Renal pelvis (tissue), 12 donors: ENCODE data around the gene GOLGA6D. TPM values are rescaled to one million over a fixed set of nuclear protein-coding genes. Genes with fewer than 3 reads are reported as not detected.
"Not testable (repeated sequence)": the region's sequence is repeated elsewhere in the genome, so short reads cannot be mapped to it uniquely, and the experiment has no call there.

Experiments used
- DNase-seq: peaks from one replicate; pipeline ENCODE4 v3.0.0-alpha.2; 2013
- long read RNA-seq, 16 experiments: transcript quantifications; one replicate each; lab custom pipeline, GENCODE V29; 2026
- polyA plus RNA-seq, 3 donors: library from polyadenylated mRNA; unstranded; fragments of 120-200 nt; gene quantifications; one replicate each; pipeline ENCODE4 v1.2.1, GENCODE V29; 2013; ENCODE audit not compliant: insufficient read length in 3 of 3

The GOLGA6D gene
- polyA plus RNA-seq = 1 to 10 TPM in 1 of 3 donors, under 1 TPM in 2; 0.13 to 1.1 (median 0.38) TPM
- long read RNA-seq, donor 1 = 0 reads
- long read RNA-seq, donor 2 = 0 reads
- long read RNA-seq, donor 3 = 0 reads
- long read RNA-seq, donor 4 = 0 reads
- long read RNA-seq, donor 5 = 0 reads
- long read RNA-seq, donor 6 = 0 reads
- long read RNA-seq, donor 7 = 0 reads
- long read RNA-seq, donor 8 = 0 reads
- long read RNA-seq, donor 9 = 0 reads
- long read RNA-seq, donor 10 = 0 reads
- long read RNA-seq, donor 11 = 0 reads
- long read RNA-seq, donor 12 = 0 reads
- long read RNA-seq, donor 13 = 0 reads
- long read RNA-seq, donor 14 = 0 reads
- long read RNA-seq, donor 15 = 0 reads
- long read RNA-seq, donor 16 = 0 reads

GRCh38 chr15:75282572-75282971 is at the start of gene GOLGA6D:
GOLGA6D (plus strand) TSS chr15:75282835; CDS start chr15:75282876, 41 bp downstream.
- not testable (repeated sequence) for DNase-seq

DNA sequence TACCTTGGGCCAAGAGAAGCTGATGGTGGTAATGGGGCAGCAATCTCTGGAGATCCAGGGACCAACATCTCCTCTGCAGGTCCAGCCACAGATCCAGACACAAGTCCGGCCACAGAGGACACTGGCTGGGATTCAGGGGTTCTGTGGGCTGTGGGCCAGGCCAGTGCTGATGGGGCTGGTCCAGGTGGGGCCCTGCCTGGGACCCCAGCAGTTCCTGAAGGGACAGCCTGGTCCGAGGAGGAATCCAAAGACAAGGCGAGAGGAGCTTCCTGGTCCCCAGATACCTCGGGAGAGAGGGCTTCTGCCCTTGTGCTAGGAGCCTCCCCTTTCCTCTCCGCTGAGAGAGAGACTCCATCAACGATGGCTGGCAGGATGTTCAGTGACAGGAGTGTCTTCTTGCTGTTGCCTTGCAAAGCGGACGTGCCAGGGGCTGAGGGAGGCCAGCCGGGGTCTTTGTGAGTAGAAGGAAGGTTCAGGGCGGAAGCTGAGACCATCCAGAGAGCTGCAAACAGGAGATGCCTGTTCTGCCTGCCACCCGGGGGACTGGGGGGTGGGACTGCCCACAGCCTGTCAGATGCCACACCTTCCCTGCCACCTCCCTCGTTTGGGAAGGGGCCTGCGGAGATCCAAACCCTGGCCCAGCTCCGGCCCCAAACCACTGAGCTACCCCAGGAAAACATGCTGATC is 49.0 kb upstream of the GOLGA6D start:
- DNase-seq = no peak

GRCh38 chr15:75234191-75234810 is 48.3 kb upstream of the GOLGA6D start:
- no peak for DNase-seq

GRCh38 chr15:75235051-75235673 is 47.5 kb upstream of the GOLGA6D start:
- no peak for DNase-seq

DNA sequence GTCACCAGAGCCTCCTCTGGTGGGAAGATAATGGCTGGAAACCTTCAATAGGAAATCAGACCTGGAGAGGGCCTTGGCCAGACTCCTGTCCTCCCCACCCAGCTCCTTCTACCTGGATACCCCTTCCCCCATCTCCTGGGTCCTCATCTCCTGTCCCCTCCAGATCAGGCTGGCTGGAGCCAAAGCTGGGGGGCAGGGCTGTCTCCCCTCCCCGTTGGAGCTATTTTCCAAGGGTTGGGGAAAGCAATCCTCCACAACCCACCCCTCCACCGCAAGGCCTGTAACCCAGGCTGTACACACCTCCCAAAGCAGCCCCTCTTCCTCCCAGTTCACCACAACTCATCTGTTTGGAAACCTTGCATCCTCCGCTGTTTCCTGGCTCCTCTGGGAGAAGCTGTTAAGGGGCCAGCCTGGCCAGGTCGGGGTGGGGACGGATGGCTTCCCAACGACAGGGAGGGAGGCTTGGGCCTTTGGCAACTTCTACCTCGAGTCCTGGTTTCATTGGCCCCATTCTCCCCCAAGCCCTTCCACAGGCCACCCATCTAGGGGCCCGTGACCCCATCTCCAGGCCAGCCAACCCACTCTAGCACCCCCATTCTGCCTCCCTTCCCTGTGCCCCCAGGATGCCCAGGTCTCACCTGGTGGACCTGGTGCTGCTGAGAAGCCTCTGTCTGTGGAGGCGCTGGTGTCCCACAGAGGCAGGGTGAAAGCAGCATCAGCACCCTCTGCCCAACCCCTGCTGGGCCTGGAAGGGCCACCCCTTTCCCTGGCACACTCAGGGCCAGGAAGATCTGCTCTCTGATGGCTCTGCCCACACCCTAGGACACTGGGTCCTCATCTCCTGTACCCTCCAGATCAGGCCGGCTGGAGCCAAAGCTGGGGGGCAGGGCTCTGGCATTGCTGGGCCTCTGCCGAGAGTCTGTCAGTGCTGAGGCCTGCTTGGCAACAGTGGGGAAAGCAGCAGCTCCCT is 46.6 kb upstream of the GOLGA6D start:
- DNase-seq = no peak

GRCh38 chr15:75237316-75237982 is 45.2 kb upstream of the GOLGA6D start:
- no peak for DNase-seq

GRCh38 chr15:75238150-75238549 is 44.5 kb upstream of the GOLGA6D start:
- DNase-seq = no peak

- DNase-seq = not testable (repeated sequence)
These were observed 36.9 kb upstream of the GOLGA6D start for GRCh38 chr15:75245741-75246140.

- DNase-seq = not testable (repeated sequence)
These were observed 33.6 kb upstream of the GOLGA6D start for GRCh38 chr15:75248991-75249390.

DNA sequence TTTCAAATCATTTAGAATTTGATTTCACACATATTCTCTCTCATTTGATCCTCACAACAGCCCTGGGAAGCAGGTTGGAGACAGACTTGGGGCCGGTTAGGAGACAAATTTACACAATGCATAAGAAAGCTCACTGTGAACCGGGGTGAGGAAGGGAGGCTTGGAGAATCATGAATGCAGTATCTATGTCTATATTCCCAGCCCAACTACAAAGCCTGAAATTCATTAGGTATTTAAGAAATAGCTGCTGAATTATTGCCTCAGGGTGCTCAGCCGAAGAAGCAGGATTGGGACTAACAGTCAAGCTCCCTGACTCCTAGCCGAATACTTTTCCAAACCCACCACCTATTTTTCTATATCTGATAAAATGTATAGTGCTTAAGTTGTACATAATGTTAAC is 32.9 kb upstream of the GOLGA6D start:
- no peak for DNase-seq

DNA sequence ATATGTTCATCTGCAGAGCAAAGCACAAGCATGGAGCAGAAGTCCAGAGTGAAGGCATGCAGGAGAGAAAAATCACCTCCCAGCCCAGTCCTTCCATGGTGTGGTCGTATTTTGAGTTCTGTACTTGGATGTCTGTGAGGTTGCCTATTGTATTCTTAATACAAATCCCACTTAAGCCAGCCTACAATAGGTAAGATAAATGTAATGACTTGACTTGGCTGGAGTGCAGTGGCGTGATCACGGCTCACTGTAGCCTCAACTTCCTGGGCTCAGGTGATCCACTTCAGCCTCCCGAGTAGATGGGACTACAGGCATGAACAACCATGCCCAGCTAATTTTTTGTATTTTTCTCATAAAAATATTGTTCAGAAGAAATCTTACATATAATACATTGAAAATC is 31.3 kb upstream of the GOLGA6D start:
- DNase-seq = not testable (repeated sequence)

- DNase-seq = not testable (repeated sequence)
These were observed 30.4 kb upstream of the GOLGA6D start for GRCh38 chr15:75252285-75252684.

DNA sequence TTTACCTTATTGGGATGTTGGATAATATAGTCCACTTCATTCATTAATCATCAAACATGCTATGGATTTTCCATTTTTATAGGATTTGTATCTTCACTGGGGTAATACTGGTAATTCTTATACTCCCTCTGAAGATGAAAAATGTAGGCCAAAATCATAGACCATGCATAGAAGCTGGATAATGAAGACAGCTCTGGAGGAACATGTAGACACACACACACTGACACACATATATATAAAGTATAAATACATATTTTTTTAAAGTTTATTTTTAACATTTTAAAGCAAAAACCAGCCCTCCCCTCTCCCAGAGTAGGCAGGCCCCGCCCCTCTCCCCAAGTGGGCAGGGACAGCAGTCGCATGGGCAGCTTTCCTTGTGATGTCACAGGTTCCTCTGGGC is 24.6 kb upstream of the GOLGA6D start, which contains the start of gene GOLGA6C:
Gene GOLGA6C (plus strand): TSS at position 301 of the 400 bp plus-strand sequence. CDS start 265 bp downstream, outside the sequence.
- not testable (repeated sequence) for DNase-seq

DNA sequence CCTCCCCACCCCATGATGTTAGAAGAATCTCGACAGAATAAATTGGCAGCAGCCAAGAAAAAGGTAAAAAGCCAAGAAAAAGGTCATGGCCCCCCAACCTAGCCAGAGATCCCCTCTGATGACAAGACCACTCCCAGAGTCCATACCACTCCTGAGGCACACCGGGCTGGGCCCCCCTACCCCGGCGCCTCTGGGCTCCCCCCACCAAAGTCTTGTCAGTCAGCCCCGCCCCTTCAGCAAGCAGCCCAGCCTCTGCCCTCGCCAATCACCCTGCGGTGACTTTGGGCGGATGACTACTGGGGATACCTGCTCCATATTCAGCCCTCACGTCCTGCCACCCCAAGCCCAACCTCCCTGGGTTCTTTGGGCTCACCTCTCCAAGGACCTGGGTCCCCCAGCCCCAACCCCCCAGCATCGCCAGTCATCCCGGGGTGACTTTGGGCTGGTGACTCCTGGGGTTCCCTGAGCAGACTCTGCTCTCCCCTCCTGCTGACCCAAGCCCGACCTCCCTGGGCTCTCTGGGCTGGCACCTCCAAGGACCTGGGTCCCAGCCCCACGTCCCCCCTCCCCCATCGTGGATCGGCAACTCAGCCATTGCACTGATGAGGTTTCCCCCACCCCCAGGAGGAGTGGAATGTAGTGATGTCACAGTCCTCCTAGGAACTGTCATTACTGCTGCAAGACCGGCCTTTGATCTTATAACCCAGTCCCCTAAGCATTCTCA is 23.9 kb upstream of the GOLGA6D start:
- DNase-seq = not testable (repeated sequence)

GRCh38 chr15:75259873-75260272 is 22.8 kb upstream of the GOLGA6D start:
- DNase-seq = not testable (repeated sequence)

DNA sequence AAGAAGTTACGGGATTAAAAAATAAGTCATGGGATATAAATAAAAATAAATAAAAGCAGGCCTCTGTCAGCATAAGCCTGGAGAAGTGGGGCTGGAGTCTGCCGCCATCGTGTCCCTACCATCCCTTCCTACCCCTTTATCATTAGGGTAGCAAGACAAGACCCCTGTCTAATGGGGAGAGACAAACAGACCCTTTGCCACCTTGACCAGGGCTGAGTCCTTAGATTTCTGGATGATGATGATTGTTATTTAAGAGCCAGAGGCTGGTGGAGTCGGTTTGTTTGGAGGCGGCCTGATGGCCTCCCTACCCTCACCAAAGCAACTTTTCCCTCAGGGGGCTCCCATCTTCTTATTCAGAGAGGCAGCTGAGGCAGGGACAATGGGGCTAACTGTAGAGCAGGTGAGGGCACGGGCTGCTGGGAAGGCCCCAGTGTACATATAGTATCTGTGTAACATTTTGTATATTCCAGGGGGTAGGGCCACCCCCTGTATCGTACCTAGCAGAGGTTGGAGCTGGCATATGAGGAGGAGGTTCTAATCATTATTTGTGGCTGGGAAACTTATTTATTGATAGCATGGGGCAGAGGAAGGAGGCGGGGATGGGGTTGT is 8.8 kb upstream of the GOLGA6D start:
- DNase-seq = not testable (repeated sequence)

DNA sequence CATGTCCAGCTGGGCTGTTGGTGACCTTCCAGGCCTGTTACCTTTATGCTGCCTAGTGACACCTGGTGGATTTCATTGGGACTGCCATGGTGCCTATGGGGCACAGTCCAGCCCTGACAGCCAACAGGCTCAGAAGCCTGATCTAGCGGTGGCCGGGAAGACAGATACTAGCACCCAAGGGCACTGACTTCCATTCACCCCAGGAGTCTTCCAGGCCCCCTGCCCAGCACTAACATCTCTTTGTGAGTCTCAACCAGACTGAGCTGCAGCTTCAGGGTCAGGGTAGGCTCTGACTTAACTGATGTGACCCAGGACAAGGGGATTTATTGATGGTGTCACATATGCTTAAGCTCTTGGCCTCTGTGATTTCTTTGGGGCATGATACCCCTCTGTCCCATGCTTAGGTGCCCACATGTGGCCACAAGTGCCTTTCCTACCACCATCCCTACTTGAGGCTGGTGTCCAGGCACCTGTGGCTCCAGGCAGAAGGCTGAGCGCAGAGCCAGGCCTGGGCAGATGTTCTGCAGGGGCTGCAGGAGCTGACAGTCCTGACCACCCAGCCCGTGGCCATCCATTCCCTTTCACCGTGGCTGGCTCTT is 8.0 kb upstream of the GOLGA6D start:
- DNase-seq = not testable (repeated sequence)

DNA sequence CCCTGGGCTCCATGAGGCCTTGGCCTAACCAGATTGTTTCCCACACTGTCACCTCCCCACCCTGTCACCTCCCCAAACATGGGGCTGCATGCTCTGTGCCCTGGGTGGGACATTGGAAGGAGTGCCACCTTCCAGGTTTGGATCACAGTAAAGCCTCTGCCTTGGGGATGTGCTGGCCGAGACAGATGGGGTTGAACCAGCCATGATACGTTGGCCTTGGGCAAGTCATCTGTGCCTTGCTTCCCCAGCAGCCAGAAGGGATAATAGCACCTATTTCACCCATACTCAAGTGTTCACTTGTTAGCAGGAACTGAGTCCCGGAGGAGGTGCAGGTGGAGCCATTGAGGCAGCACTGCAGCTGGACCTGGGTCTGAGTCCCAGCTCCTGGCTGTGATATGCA is 7.0 kb upstream of the GOLGA6D start:
- not testable (repeated sequence) for DNase-seq

- DNase-seq = not testable (repeated sequence)
These were observed 4.1 kb upstream of the GOLGA6D start for GRCh38 chr15:75278497-75278896.
